Tibial nerve (tissue), 4 donors: Measurements from ENCODE around the gene PTGR3. TPM values are rescaled to one million over a fixed set of nuclear protein-coding genes. Genes with fewer than 3 reads are reported as not detected.

Experiments
- DNase-seq, 2 donors: peaks; one replicate each; pipeline ENCODE4 v3.0.0-alpha.2; 2019; ENCODE audit warnings: low spot score in 2 of 2
- H3K27ac ChIP-seq, 4 donors: fragments of 200-600 bp; sonication (generic) in 3 of 4; one replicate each; pipeline ENCODE4 v1.5.1; 2017 to 2019; ENCODE audit warnings: mild to moderate bottlenecking in 1 of 4
- H3K27me3 ChIP-seq, 2 donors: fragments of 200-600 bp; sonication (generic) in 1 of 2; one replicate each; pipeline versions ENCODE4 v1.5.1 to v1.6.0; 2017 to 2019
- H3K36me3 ChIP-seq, 3 donors: fragments of 200-600 bp; sonication (generic); one replicate each; pipeline ENCODE4 v1.5.1; 2018 to 2019
- H3K4me1 ChIP-seq, 4 donors: fragments of 200-600 bp; sonication (generic) in 3 of 4; one replicate each; pipeline ENCODE4 v1.5.1; 2017 to 2019
- H3K4me3 ChIP-seq, 4 donors: fragments of 200-600 bp; sonication (generic) in 3 of 4; one replicate each; pipeline ENCODE4 v1.5.1; 2017 to 2019; ENCODE audit warnings: mild to moderate bottlenecking in 1 of 4, moderate library complexity in 1 of 4
- H3K9me3 ChIP-seq, 4 donors: fragments of 200-600 bp; sonication (generic) in 3 of 4; one replicate each; pipeline ENCODE4 v1.5.1; 2017 to 2019
- EP300 ChIP-seq, 2 donors: sonication (generic); formaldehyde crosslinking; IDR thresholded peaks; one replicate each; pipeline ENCODE4 v1.6.1; 2017; ENCODE audit warnings: antibody characterized with exemption in 2 of 2, mild to moderate bottlenecking in 1 of 2
- POLR2A ChIP-seq, 2 donors: fragments of 450-650 bp; IDR thresholded peaks; one replicate each; pipeline ENCODE4 v1.6.1; 2017; ENCODE audit warnings: antibody characterized with exemption in 2 of 2, mild to moderate bottlenecking in 2 of 2, moderate library complexity in 2 of 2
- WGBS, 2 donors: methylation state at CpG; one replicate each; pipeline ENCODE4 v1.1.5; 2018; 5-methylcytosine and 5-hydroxymethylcytosine counted together
- total RNA-seq, 4 donors: library from RNA; depleted of rRNA; stranded (reverse); fragments of >200 nt; gene quantifications; one replicate each; pipeline ENCODE4 v1.1.0, GENCODE V29; 2016
- TF ChIP-seq, protein P1 (sequence below), 5 experiments: fragments of 200-600 bp in 3 of 5; fragments of 450-650 bp in 2 of 5; sonication (generic) in 3 of 5; IDR thresholded peaks; one replicate each; pipeline ENCODE4 v1.5.1; 2016 to 2019; ENCODE audit warnings: antibody characterized with exemption in 5 of 5, mild to moderate bottlenecking in 3 of 5, moderate library complexity in 2 of 5

Gene PTGR3
- total RNA-seq, 4 donors from 2014 or later, result 12.7 to 35.9 (median 24.5) TPM

DNA sequence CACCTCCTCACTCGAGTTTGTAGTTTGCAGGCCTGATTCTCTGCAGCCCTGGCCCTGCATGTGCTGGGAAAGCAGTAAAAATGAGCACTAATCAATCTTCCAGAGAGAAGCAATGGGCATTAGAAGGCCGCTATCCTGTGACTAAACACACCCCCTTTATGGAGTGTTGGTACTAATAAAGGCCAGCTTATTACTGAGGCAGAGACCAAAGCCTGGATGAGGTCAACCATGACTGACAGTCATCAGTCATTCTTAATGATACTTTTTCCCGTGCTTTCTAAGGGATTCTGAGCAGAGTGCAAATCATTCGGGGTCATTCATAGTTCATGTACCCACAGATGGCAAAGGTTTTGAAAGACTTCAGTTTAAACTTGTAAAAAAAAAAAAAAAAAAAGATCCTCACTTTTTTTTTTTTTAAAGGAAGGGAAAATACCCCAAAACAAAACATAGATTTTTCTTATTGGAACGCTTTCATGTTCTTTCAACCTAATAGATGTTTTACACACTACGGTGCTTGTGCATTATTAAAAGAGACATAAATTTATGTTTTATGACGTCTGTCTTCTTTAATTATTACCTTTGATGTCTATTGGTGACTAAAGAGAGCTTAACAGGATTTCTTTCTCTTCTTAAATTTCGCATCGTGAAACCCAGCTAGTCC lies 14.9 kb upstream of the PTGR3 start:
- Histone ChIP-seq H3K27ac (peak overlapping the region in 1 of 4 donors; percentile 50), H3K4me3 (no peak overlapping the region), H3K4me1 (peaks cover 0 to 92% (median 35%) of the 10 kb centered on the region in 4 donors), H3K36me3 (no peaks in the 10 kb centered on the region), H3K27me3 (no peaks in the 10 kb centered on the region), H3K9me3 (no peaks in the 10 kb centered on the region)
- TF ChIP-seq, protein P1, sequence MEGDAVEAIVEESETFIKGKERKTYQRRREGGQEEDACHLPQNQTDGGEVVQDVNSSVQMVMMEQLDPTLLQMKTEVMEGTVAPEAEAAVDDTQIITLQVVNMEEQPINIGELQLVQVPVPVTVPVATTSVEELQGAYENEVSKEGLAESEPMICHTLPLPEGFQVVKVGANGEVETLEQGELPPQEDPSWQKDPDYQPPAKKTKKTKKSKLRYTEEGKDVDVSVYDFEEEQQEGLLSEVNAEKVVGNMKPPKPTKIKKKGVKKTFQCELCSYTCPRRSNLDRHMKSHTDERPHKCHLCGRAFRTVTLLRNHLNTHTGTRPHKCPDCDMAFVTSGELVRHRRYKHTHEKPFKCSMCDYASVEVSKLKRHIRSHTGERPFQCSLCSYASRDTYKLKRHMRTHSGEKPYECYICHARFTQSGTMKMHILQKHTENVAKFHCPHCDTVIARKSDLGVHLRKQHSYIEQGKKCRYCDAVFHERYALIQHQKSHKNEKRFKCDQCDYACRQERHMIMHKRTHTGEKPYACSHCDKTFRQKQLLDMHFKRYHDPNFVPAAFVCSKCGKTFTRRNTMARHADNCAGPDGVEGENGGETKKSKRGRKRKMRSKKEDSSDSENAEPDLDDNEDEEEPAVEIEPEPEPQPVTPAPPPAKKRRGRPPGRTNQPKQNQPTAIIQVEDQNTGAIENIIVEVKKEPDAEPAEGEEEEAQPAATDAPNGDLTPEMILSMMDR (IDR thresholded peaks at IDR 0.05), result no peak
- TF ChIP-seq POLR2A (IDR thresholded peaks at IDR 0.05), result no peak
- TF ChIP-seq EP300 (IDR thresholded peaks at IDR 0.05), result no peak
- WGBS, 2 donors, result 50 to 56% methylated on average over 9 of the region's 9 CpGs
- DNase-seq, result no peak

DNA sequence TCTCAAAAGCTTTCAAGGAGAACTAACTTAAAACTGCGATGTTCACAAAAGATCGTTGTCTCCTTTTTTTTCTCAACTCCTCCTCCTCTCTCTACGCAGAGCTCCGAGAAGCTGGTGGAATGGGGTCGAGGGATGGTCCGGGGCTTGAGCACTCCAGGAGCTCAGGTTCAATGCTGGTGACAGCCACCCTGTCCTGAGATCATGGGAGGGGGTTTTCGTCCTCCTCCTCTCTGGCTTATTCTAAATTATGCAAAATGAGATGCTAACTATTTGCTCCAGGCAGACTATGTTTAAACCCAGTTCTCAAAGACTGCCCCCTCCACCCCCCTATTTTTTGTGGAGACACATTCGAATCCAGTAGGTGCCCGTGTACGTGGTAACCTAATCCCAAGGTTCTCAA lies 13.5 kb upstream of the PTGR3 start:
- no peak overlapping the region for H3K4me3 ChIP-seq
- H3K4me1 ChIP-seq, result peaks cover 0 to 95% (median 34%) of the 10 kb centered on the region in 4 donors
- DNase-seq, result no peak

DNA sequence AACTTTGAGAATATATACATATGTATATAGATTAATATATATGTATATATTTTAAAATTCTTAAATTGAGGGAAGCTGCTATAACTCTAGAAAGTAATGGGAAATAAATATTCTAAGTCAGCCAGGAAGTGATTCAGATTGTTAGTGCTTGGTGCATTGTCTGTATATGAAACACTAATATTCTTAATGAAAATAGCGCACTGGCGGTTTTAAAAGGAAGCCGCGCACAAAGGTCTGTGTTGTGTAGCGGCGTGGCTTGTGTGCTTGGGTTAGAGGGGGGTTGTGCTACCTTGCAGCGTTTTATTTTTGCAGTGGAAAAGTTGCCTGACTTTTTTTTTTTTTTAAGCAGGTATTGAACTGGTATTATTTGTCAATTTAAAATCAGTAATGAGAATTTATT lies 13.0 kb upstream of the PTGR3 start:
- Histone ChIP-seq H3K4me3 (no peak overlapping the region), H3K36me3 (no peaks in the 10 kb centered on the region), H3K9me3 (no peaks in the 10 kb centered on the region), H3K27ac (peak overlapping the region in 1 of 4 donors; percentile 18), H3K4me1 (peaks cover 0 to 95% (median 33%) of the 10 kb centered on the region in 4 donors), H3K27me3 (no peaks in the 10 kb centered on the region)
- WGBS, 2 donors, result 81 to 82% methylated on average over 7 of the region's 7 CpGs
- TF ChIP-seq, protein P1 (IDR thresholded peaks at IDR 0.05), result no peak
- TF ChIP-seq POLR2A (IDR thresholded peaks at IDR 0.05) (no peak), EP300 (IDR thresholded peaks at IDR 0.05) (no peak)
- no peak for DNase-seq

More for the DNA sequence above, 13.5 kb upstream of the PTGR3 start:
- TF ChIP-seq EP300 (IDR thresholded peaks at IDR 0.05) (no peak), POLR2A (IDR thresholded peaks at IDR 0.05) (no peak)
- TF ChIP-seq, protein P1 (IDR thresholded peaks at IDR 0.05), result no peak
- H3K36me3 ChIP-seq, result no peaks in the 10 kb centered on the region
- H3K27me3 ChIP-seq, result no peaks in the 10 kb centered on the region
- H3K9me3 ChIP-seq, result no peaks in the 10 kb centered on the region
- peak overlapping the region in 2 of 4 donors; percentile 4 to 18 for H3K27ac ChIP-seq
- WGBS, 2 donors, result 72 to 74% methylated on average over 10 of the region's 10 CpGs

DNA sequence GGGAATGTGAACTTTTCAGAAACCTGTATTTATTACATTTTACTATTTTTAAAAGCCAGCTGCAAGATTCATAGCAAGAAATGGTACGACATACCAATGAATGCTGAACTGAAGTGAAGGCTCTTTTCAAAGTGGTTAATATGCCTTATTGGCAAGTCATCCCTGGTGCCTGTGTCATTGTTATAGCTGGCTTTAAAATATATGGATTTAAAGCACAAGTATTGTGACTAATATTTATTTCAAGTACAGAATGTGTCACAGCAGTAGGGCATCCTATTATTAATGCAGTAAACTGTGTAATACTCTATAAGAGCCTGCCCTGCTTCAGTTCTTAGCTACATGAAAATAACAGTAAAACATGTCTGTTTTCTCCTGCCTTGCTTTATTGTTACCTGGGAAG lies 12.5 kb upstream of the PTGR3 start:
- H3K36me3 ChIP-seq, result no peaks in the 10 kb centered on the region
- peaks cover 0 to 95% (median 35%) of the 10 kb centered on the region in 4 donors for H3K4me1 ChIP-seq
- no peak for DNase-seq
- peak overlapping the region in 1 of 4 donors; percentile 60 for H3K27ac ChIP-seq
- no peak overlapping the region for H3K4me3 ChIP-seq
- WGBS, 2 donors, result 75% methylated on average over 1 of the region's 1 CpG
- TF ChIP-seq POLR2A (IDR thresholded peaks at IDR 0.05) (no peak), EP300 (IDR thresholded peaks at IDR 0.05) (no peak)
- TF ChIP-seq, protein P1 (IDR thresholded peaks at IDR 0.05), result no peak
- H3K27me3 ChIP-seq, result no peaks in the 10 kb centered on the region
- H3K9me3 ChIP-seq, result no peaks in the 10 kb centered on the region

DNA sequence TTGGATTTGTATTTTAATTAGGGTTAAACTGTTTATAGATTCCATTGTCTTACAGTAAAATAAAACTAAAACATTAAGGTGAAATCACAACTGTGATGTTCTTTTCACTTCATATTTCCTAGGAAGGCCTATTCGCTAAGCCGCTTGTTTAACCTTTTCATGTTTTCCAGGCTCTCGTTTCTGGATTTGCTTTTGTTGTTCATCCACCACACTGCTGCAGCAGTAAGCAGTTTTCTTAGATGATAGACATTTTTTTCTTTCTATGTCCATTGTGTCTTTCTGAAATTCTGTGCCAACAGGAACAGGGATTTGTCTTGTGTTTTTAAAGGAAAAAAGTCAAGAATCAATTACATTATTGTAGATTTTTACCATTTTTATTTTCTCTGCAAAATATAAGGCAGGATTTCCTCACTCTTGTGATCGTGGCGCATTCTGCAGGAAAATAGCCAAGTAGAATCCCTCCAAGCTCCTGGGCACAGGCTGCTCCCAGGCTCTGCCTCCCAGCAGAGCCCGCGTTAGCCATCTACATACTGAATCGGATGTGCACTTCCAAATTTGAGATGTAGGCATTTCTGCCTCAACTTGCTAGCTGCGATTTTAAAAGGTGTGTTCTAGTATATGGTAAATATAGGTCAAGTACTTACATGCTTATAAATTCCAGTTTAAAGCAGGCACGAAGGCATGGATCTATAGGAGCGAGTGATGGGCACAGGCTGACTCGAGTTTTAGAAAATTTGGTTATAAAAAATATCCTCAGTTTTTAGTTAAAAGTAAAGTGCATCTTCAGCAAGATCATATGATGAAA lies 11.8 kb upstream of the PTGR3 start:
- no peaks in the 10 kb centered on the region for H3K27me3 ChIP-seq
- TF ChIP-seq, protein P1 (IDR thresholded peaks at IDR 0.05), result no peak
- TF ChIP-seq POLR2A (IDR thresholded peaks at IDR 0.05), result no peak
- no peak for TF ChIP-seq EP300 (IDR thresholded peaks at IDR 0.05)
- peaks cover 0 to 95% (median 37%) of the 10 kb centered on the region in 4 donors for H3K4me1 ChIP-seq
- 56 to 65% methylated on average over 12 of the region's 12 CpGs for WGBS, 2 donors
- no peaks in the 10 kb centered on the region for H3K36me3 ChIP-seq
- H3K27ac ChIP-seq, result peak overlapping the region; percentile 7 to 60 (median 15)
- no peak for DNase-seq
- H3K4me3 ChIP-seq, result no peak overlapping the region
- no peaks in the 10 kb centered on the region for H3K9me3 ChIP-seq
